NB4 (cell line): ENCODE results near the gene GRIK4.

Experiments
- DNase-seq: peaks from one replicate; pipeline ENCODE4 v3.0.0; 2010; ENCODE audit warnings: low read depth
- H3K4me3 ChIP-seq: one replicate; pipeline ENCODE4 v1.5.1; 2011; ENCODE audit warnings: mild to moderate bottlenecking, low read depth, low read length, moderate library complexity
- CTCF ChIP-seq: IDR thresholded peaks from one replicate; pipeline ENCODE4 v1.5.1; 2012; ENCODE audit warnings: low read depth, low read length
- MYC ChIP-seq: IDR thresholded peaks from 2 replicates; pipeline ENCODE4 v1.6.1; 2011; ENCODE audit warnings: low read depth, low read length
- POLR2A ChIP-seq: IDR thresholded peaks from 2 replicates; pipeline ENCODE4 v1.6.1; 2011; ENCODE audit warnings: mild to moderate bottlenecking; ENCODE audit not compliant: insufficient read length; ENCODE audit errors: extremely low read depth
- TF ChIP-seq, protein P1 (sequence below): IDR thresholded peaks from 2 replicates; pipeline ENCODE4 v1.6.1; 2011; ENCODE audit warnings: low read depth, low read length

GRIK4 gene

GRCh38 chr11:120473503-120473902, 38.0 kb upstream of the GRIK4 start:
- no peak overlapping the region for H3K4me3 ChIP-seq
- DNase-seq: no peak
- TF ChIP-seq, protein P1, sequence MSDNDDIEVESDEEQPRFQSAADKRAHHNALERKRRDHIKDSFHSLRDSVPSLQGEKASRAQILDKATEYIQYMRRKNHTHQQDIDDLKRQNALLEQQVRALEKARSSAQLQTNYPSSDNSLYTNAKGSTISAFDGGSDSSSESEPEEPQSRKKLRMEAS: no peak
- no peak for TF ChIP-seq MYC
- no peak for TF ChIP-seq CTCF
- no peak for TF ChIP-seq POLR2A

DNA sequence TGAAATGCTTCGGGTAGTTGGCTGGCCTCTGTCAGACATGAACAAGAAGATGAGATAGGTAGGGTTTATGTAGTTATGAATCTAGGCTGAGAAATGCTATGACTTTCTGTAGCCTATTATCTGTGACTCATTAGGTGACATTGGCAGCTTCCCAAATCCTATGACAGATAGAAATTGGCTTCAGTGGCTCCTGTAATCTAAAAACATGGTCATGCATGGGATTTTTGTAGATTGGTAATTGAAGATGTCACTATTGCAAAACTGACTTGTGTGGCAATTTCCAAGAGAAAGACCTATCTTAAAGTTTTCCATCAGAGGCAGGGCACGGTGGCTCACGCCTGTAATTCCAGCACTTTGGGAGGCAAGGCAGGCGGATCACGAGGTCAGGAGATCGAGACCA, 29.4 kb upstream of the GRIK4 start:
- no peak for DNase-seq
- no peak overlapping the region for H3K4me3 ChIP-seq
- no peak for TF ChIP-seq MYC
- TF ChIP-seq, protein P1: no peak
- TF ChIP-seq CTCF: no peak
- TF ChIP-seq POLR2A: no peak

- TF ChIP-seq CTCF (no peak), MYC (no peak), POLR2A (no peak)
- TF ChIP-seq, protein P1: no peak
- DNase-seq: no peak
- H3K4me3 ChIP-seq: no peak overlapping the region
These were observed 26.8 kb upstream of the GRIK4 start for GRCh38 chr11:120484722-120485121.

DNA sequence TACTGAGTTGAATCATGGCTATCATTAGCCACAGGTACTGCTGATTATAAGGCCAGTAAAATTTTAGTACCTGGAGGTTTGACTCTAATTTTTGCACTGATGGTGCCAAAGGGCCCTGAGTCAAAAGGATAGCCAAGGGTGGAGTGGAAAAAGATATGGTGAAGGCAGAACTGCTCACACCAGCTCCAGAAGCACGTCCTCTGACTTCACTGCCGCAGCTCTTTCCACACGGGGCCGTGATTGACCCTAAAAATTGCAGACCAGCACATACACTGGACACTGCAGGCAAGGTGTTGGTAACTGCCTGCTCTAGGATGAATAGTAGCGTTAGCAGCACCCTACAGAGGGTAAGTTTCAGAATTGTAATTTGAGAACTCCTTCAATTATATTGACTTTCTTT, 25.4 kb upstream of the GRIK4 start:
- H3K4me3 ChIP-seq: no peak overlapping the region
- DNase-seq: no peak
- TF ChIP-seq, protein P1: no peak
- no peak for TF ChIP-seq CTCF
- no peak for TF ChIP-seq MYC
- TF ChIP-seq POLR2A: no peak

DNA sequence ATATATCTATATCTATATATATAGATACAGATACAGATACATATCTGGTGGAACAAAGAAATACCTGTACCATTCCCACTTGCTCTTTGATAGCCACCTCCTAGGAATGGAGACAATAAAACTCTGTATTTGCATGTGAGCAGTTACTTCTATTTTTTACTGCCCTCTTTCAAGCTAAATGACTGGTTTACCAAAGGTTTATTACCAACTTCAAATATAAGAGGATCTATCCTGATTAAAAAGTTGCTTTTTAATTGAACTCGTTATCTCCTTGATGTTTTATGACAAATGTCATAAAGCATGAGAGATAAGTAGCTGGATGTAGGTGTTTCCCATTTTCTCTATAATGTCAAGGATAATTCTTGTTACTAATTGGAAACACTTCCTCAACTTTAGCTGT, 21.7 kb upstream of the GRIK4 start:
- H3K4me3 ChIP-seq: no peak overlapping the region
- DNase-seq: no peak
- TF ChIP-seq POLR2A (no peak), CTCF (no peak), MYC (no peak)
- TF ChIP-seq, protein P1: no peak

DNA sequence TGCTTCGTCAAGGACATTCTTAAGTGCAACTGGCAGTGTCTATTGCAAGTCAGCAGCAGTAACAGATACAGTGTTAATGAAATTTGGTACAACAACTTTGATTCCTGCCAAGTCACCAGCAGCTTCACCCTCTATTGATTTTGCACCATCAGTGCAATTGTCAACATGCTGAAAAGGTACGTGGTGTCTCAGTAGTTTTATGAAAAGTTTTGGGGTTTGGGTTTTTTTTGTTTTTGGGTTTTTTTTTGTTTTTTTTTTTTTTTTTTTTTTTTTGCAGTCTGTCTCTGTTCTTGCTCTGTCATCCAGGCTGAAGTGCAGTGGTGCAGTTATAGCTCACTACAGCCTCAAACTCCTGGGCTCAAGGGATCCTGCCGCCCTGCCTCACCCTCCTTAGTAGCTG, 19.1 kb upstream of the GRIK4 start:
- H3K4me3 ChIP-seq: no peak overlapping the region
- DNase-seq: no peak
- no peak for TF ChIP-seq CTCF
- no peak for TF ChIP-seq POLR2A
- no peak for TF ChIP-seq MYC
- TF ChIP-seq, protein P1: no peak
